ENCODE results near the gene DGKA. TPM values are rescaled to one million over a fixed set of nuclear protein-coding genes. Genes with fewer than 3 reads are reported as not detected.

DGKA gene
- total RNA-seq, 1 donor from 2014 or later: 272 TPM

DNA sequence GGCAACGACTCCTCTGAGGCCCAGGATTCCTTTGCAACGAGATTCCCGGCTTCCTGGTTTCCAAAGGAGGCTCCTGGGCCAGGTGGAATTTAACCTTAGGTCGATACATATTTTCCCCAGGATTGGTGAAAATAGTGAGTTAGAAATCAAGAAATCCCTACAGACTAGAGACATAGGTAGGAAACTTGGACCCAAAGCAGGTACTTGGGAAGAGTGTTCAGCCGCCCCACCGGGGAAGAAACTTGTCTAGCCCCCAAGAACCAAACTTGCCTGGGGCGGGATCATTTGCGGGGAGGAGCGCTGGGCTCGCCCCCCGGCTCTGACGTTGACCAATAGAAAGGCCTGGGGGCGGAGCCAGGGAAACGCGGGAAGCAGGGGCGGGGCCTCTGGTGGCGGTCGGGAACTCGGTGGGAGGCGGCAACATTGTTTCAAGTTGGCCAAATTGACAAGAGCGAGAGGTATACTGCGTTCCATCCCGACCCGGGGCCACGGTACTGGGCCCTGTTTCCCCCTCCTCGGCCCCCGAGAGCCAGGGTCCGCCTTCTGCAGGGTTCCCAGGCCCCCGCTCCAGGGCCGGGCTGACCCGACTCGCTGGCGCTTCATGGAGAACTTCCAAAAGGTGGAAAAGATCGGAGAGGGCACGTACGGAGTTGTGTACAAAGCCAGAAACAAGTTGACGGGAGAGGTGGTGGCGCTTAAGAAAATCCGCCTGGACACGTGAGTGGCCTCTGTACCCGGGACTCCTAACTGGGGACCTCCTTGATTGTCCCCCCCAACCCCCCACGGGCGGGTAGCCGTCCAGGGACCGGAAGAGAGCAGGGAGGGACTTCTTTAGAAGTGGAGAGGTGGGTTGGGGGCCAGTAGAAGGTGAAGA, 35.7 kb downstream of the DGKA start, which contains the start of gene CDK2:
TSS of gene CDK2 (plus strand) at position 423 of the 874 bp plus-strand sequence. CDS start at position 602, 179 bp downstream.
- TF ChIP-seq, protein P1, sequence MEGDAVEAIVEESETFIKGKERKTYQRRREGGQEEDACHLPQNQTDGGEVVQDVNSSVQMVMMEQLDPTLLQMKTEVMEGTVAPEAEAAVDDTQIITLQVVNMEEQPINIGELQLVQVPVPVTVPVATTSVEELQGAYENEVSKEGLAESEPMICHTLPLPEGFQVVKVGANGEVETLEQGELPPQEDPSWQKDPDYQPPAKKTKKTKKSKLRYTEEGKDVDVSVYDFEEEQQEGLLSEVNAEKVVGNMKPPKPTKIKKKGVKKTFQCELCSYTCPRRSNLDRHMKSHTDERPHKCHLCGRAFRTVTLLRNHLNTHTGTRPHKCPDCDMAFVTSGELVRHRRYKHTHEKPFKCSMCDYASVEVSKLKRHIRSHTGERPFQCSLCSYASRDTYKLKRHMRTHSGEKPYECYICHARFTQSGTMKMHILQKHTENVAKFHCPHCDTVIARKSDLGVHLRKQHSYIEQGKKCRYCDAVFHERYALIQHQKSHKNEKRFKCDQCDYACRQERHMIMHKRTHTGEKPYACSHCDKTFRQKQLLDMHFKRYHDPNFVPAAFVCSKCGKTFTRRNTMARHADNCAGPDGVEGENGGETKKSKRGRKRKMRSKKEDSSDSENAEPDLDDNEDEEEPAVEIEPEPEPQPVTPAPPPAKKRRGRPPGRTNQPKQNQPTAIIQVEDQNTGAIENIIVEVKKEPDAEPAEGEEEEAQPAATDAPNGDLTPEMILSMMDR (conservative IDR thresholded peaks at IDR 0.05; ENCODE audit: low read depth, low read length): no peak
- peak within 1 kb of the TSS; percentile 64 for H3K4me3 ChIP-seq (ENCODE audit: low read depth, low read length)
- DNase-seq (ENCODE audit: low read depth): no peak

DNA sequence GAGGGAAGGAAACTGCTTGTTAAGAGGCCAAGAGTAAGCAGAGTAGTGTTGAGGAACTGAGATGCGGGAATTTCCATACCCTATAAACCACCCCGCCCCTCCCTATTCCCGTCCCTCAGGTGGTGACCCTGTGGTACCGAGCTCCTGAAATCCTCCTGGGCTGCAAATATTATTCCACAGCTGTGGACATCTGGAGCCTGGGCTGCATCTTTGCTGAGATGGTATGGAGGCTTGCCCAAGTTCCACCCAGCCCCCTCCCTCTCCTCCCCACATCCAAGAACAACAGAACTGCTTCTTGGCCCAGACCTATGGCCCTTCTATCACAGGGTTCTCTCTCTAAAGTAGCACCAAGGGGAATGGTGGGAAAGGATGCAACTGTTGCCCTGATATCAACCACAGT, 38.4 kb downstream of the DGKA start:
- no peak for DNase-seq (ENCODE audit: low read depth)
- TF ChIP-seq, protein P1 (conservative IDR thresholded peaks at IDR 0.05; ENCODE audit: low read depth, low read length): no peak
- no peak overlapping the region for H3K4me3 ChIP-seq (ENCODE audit: low read depth, low read length)

DNA sequence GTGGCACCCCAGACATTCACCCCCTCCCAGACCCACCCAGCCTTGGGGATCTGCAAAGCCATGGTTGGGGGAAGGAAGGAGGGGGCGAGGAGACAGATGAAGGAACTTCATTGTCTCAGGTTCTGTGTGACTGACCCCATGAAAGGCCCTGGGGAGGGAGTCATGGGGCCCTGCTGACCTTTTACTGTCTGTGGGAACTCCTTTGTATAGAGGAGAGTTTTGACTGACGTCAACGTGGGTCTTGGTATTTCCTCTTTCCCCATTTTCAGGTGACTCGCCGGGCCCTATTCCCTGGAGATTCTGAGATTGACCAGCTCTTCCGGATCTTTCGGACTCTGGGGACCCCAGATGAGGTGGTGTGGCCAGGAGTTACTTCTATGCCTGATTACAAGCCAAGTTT, 39.8 kb downstream of the DGKA start:
- TF ChIP-seq, protein P1 (conservative IDR thresholded peaks at IDR 0.05; ENCODE audit: low read depth, low read length): no peak
- no peak for DNase-seq (ENCODE audit: low read depth)
- no peak overlapping the region for H3K4me3 ChIP-seq (ENCODE audit: low read depth, low read length)

DNA sequence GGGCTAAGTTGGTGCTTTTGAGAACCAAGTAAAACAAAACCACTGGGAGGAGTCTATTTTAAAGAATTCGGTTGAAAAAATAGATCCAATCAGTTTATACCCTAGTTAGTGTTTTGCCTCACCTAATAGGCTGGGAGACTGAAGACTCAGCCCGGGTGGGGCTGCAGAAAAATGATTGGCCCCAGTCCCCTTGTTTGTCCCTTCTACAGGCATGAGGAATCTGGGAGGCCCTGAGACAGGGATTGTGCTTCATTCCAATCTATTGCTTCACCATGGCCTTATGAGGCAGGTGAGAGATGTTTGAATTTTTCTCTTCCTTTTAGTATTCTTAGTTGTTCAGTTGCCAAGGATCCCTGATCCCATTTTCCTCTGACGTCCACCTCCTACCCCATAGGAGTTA, 41.1 kb downstream of the DGKA start:
- H3K4me3 ChIP-seq (ENCODE audit: low read depth, low read length): no peak overlapping the region
- DNase-seq (ENCODE audit: low read depth): no peak
- TF ChIP-seq, protein P1 (conservative IDR thresholded peaks at IDR 0.05; ENCODE audit: low read depth, low read length): no peak

DNA sequence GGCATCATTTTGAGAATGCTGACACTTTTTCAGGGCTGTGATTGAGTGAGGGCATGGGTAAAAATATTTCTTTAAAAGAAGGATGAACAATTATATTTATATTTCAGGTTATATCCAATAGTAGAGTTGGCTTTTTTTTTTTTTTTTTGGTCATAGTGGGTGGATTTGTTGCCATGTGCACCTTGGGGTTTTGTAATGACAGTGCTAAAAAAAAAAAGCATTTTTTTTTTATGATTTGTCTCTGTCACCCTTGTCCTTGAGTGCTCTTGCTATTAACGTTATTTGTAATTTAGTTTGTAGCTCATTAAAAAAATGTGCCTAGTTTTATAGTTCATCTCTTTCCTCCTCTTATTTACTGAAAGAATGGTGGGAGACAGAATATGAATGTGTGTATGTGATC, 41.5 kb downstream of the DGKA start:
- TF ChIP-seq, protein P1 (conservative IDR thresholded peaks at IDR 0.05; ENCODE audit: low read depth, low read length): no peak
- DNase-seq (ENCODE audit: low read depth): no peak
- peak overlapping the region; percentile 59 for H3K4me3 ChIP-seq (ENCODE audit: low read depth, low read length)

DNA sequence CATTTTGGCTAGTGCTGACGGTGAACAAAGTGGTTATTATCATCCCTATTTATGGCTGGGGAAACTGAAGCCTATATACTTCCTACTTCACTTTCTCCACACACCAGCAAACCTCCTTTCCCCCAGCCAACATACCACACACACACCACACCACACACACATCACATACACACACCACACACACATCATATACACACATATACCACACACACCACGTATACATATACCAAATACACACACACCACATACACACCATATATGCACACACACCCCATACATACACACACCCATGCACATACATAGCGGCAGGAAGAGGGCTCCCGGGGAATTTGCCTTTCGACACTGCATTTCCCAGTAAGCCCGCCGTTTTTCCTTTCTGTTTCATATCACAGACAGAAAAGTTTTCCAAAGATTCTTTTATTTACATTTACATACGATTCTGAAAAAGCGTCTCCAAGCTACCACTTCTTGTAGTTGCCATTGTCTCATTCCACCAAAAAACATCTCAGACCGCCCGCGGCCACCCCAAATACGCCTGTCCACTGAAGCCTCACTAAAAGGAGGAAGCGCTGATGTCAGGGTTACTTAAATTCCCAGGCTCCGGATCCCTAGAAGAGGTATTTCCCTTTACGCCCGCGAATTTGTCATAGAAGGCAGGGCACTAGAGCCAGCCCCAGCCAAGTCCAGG, 42.1 kb downstream of the DGKA start:
- no peak for DNase-seq (ENCODE audit: low read depth)
- TF ChIP-seq, protein P1 (conservative IDR thresholded peaks at IDR 0.05; ENCODE audit: low read depth, low read length): no peak
- H3K4me3 ChIP-seq (ENCODE audit: low read depth, low read length): peak overlapping the region; percentile 59
